MCF 10A (cell line): ENCODE data around the gene KLHL17. TPM values are rescaled to one million over a fixed set of nuclear protein-coding genes. Genes with fewer than 3 reads are reported as not detected.

Source experiments
- BruUV-seq: library from RNA; stranded (reverse); fragments of 400-500 nt; replicated peaks from 2 replicates; lab custom pipeline; 2021; lab: Mats Ljungman, UMichigan
- CTCF ChIA-PET: fragments of 300-600 bp; sonication (Branson Sonifier 250); formaldehyde crosslinking; extraction: SDS; loops from one replicate; lab custom pipeline; 2021; ENCODE audit warnings: antibody characterized with exemption, inconsistent platforms; lab: Yijun Ruan, JAX
- POLR2A ChIA-PET: fragments of 300-600, 350-650 bp; sonication (Branson Sonifier 250); formaldehyde crosslinking; extraction: SDS; loops from one replicate; lab custom pipeline; 2020; ENCODE audit warnings: antibody characterized with exemption, inconsistent platforms; lab: Yijun Ruan, JAX
- DNase-seq: peaks from one replicate; pipeline ENCODE4 v3.0.0-alpha.2; 2018; ENCODE audit not compliant: unreplicated experiment
- H3K27ac Mint-ChIP-seq: one replicate; pipeline ENCODE4 v1.8.0; 2022; ENCODE audit warnings: mild to moderate bottlenecking, low read depth, mixed read lengths; ENCODE audit not compliant: unreplicated experiment
- H3K27me3 Mint-ChIP-seq: one replicate; pipeline ENCODE4 v1.8.0; 2022; ENCODE audit warnings: mixed read lengths; ENCODE audit not compliant: insufficient read depth, unreplicated experiment
- H3K36me3 Mint-ChIP-seq: one replicate; pipeline ENCODE4 v1.8.0; 2022; ENCODE audit warnings: mild to moderate bottlenecking, moderate library complexity, mixed read lengths; ENCODE audit not compliant: insufficient read depth, unreplicated experiment
- H3K4me1 Mint-ChIP-seq: one replicate; pipeline ENCODE4 v1.8.0; 2022; ENCODE audit warnings: mixed read lengths; ENCODE audit not compliant: insufficient read depth, unreplicated experiment
- H3K4me3 Mint-ChIP-seq: one replicate; pipeline ENCODE4 v1.8.0; 2022; ENCODE audit warnings: mild to moderate bottlenecking, moderate library complexity, mixed read lengths; ENCODE audit not compliant: unreplicated experiment
- H3K9me3 Mint-ChIP-seq: one replicate; pipeline ENCODE4 v1.8.0; 2022; ENCODE audit warnings: mixed read lengths; ENCODE audit not compliant: unreplicated experiment
- intact Hi-C: fragments of 100-400 bp; cut with micrococcal nuclease; formaldehyde crosslinking; loops from 2 replicates; pipeline ENCODE4 v1.14.1; 2022
- total RNA-seq: library from RNA; stranded (reverse); gene quantifications from 2 replicates; pipeline ENCODE4 v1.2.3, GENCODE V29; 2022
- TF ChIP-seq, protein P1 (sequence below): fragments of 200-600 bp; IDR thresholded peaks from one replicate; pipeline ENCODE4 v1.8.0; 2022; ENCODE audit warnings: antibody characterized with exemption, mild to moderate bottlenecking; ENCODE audit not compliant: unreplicated experiment

The KLHL17 gene
- total RNA-seq, 1 experiment from 2014 or later = 15.1 TPM

DNA sequence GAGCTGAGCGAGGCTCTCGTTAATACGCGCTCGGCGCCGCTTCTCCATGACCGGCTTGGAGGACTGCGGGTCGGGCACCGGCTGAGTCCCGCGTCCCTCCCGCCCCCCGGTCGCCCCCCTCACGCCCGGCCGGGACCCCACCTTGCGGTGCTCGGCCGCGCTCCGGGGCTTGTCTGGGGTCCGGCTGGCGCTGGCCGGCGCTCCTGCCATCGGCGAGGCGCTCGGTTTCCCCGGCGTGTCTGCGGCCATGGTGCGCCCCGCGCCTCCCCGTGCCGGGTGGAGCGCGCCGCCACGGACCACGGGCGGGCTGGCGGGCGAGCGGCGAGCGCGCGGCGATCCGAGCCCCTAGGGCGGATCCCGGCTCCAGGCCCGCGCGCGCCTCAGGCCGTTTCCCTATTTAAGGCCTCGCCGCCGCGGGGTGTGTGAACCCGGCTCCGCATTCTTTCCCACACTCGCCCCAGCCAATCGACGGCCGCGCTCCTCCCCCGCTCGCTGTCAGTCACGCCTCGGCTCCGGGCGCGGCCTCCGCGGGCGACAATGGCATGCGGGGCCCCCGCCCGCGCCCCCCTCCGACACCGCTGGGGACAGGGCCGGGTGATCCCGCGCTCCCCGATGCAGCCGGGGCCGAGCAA lies 39.5 kb downstream of the KLHL17 start, which contains the start of gene HES4:
TSS of gene HES4 (minus strand) at position 373 of the 632 bp plus-strand sequence. CDS start at position 249, 124 bp downstream.
- H3K27me3 Mint-ChIP-seq = no peaks in the 10 kb centered on the region

GRCh38 chr1:1000357-1001056 lies 40.1 kb downstream of the KLHL17 start:
- Mint-ChIP-seq H3K4me3 (peak overlapping the region; percentile 82), H3K27ac (peak overlapping the region; percentile 94), H3K36me3 (no peaks in the 10 kb centered on the region), H3K4me1 (peaks cover 13% of the 10 kb centered on the region), H3K27me3 (no peaks in the 10 kb centered on the region), H3K9me3 (no peaks in the 10 kb centered on the region)
- DNase-seq = peak; percentile 76
- no TSS peak for BruUV-seq
- intact Hi-C loops = loop anchor here (5.0 kb wide), 1 partner anchor 62 kb away; no protein-coding TSS in a partner anchor
- TF ChIP-seq, protein P1, sequence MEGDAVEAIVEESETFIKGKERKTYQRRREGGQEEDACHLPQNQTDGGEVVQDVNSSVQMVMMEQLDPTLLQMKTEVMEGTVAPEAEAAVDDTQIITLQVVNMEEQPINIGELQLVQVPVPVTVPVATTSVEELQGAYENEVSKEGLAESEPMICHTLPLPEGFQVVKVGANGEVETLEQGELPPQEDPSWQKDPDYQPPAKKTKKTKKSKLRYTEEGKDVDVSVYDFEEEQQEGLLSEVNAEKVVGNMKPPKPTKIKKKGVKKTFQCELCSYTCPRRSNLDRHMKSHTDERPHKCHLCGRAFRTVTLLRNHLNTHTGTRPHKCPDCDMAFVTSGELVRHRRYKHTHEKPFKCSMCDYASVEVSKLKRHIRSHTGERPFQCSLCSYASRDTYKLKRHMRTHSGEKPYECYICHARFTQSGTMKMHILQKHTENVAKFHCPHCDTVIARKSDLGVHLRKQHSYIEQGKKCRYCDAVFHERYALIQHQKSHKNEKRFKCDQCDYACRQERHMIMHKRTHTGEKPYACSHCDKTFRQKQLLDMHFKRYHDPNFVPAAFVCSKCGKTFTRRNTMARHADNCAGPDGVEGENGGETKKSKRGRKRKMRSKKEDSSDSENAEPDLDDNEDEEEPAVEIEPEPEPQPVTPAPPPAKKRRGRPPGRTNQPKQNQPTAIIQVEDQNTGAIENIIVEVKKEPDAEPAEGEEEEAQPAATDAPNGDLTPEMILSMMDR = no peak
- ChIA-PET POLR2A (interaction anchor here (0.7 to 1.4 kb wide), 7 partner anchors 13 to 232 kb away, joined by 3 to 6 read pairs (median 4); partner anchors contain the start of genes B3GALT6, ISG15 and RNF223), CTCF (interaction anchor here (1.3 to 2.0 kb wide), 4 partner anchors 13 to 63 kb away, joined by 4 to 18 read pairs (median 13); partner anchors contain the start of genes ISG15 and PERM1)

More for the DNA sequence above, 39.5 kb downstream of the KLHL17 start, which contains the start of gene HES4:
- TF ChIP-seq, protein P1 = no peak
- Mint-ChIP-seq H3K4me3 (peak within 1 kb of the TSS; percentile 82), H3K36me3 (no peaks in the 10 kb centered on the region), H3K4me1 (peaks cover 13% of the 10 kb centered on the region), H3K27ac (peak within 1 kb of the TSS; percentile 94), H3K9me3 (no peaks in the 10 kb centered on the region)
- no TSS peak for BruUV-seq
- intact Hi-C loops = loop anchor here (5.0 kb wide), 1 partner anchor 62 kb away; no protein-coding TSS in a partner anchor
- DNase-seq = peak; percentile 92
- CTCF ChIA-PET = interaction anchor here (0.5 to 0.9 kb wide), 2 partner anchors 17 to 48 kb away, joined by 3 to 4 read pairs; no protein-coding TSS in a partner anchor
- POLR2A ChIA-PET = interaction anchor here (0.7 to 1.4 kb wide), 8 partner anchors 13 to 232 kb away, joined by 3 to 6 read pairs (median 4); partner anchors contain the start of genes B3GALT6, ISG15 and RNF223

DNA sequence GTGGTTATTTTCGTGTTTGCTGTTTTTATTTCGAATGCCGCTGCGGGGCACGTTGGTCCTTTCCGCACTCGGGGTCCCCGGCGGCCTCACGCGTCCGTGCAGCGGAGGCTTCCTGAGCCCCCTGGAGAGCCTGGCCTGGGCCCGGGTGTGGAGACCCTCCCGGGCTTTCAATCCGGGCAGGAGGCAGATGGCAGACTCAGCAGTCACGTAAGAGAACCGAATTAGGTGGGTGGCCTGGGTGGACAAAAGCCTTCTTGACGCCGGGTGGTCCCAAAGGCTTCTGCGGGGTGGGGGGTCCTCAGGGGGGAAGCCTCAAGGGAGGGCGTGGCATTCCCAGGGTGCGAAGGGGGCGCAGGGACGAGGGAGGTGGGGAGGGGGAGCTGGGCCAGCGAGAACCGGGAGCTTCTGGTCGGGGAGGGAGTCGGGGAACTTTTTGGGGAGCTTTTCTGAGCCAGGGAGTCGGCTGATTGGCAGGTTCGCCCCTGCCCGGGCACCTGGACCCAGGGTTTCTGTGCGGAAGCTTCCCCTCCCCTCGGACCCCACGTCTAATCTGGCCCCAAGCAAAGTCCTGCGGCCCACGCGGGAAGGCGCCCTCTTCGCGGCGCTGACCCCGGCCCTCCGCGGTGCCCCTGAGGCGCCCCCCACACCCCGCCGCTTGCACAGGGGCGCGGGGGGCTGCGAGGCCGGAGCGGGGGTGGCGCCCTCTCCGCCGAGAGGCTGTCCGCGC lies 40.8 kb downstream of the KLHL17 start:
- TSS peak; percentile 65 for BruUV-seq
- ChIA-PET CTCF (interaction anchor here (0.6 to 2.0 kb wide), 11 partner anchors 13 to 266 kb away, joined by 3 to 18 read pairs (median 3); partner anchors contain the start of genes ISG15 and PERM1), POLR2A (interaction anchor here (1.2 to 1.4 kb wide), 2 partner anchors 12 to 18 kb away, joined by 4 to 5 read pairs; partner anchors contain the start of genes AGRN and ISG15)
- TF ChIP-seq, protein P1 = no peak
- peak overlapping the region; percentile 82 for H3K4me3 Mint-ChIP-seq
- H3K27me3 Mint-ChIP-seq = no peaks in the 10 kb centered on the region
- H3K36me3 Mint-ChIP-seq = no peaks in the 10 kb centered on the region
- no peaks in the 10 kb centered on the region for H3K9me3 Mint-ChIP-seq
- H3K27ac Mint-ChIP-seq = peak overlapping the region; percentile 94
- intact Hi-C loops = loop anchor here (5.0 kb wide), 1 partner anchor 61 kb away; no protein-coding TSS in a partner anchor
- peak; percentile 34 for DNase-seq
- H3K4me1 Mint-ChIP-seq = peaks cover 9% of the 10 kb centered on the region
